Measurements from ENCODE around the gene PRMT6.
"Not testable (repeated sequence)": the region's sequence is repeated elsewhere in the genome, so short reads cannot be mapped to it uniquely, and the experiment has no call there.

Gene PRMT6

GRCh38 chr1:107057197-107058133, 991 bp downstream of the PRMT6 start:
- no peaks in the 10 kb centered on the region for H3K36me3 ChIP-seq (ENCODE audit: control insufficient read depth, insufficient read depth, low read length)
- no peaks in the 10 kb centered on the region for H3K27me3 ChIP-seq (ENCODE audit: control insufficient read depth, insufficient read depth, low read length)
- peaks cover 6% of the 10 kb centered on the region for H3K4me1 ChIP-seq (ENCODE audit: control insufficient read depth, insufficient read depth, low read length)
- peak overlapping the region; percentile 87 for H3K27ac ChIP-seq (ENCODE audit: low read depth, low read length)
- H3K9ac ChIP-seq (ENCODE audit: low read length): peak overlapping the region; percentile 93
- H3K4me3 ChIP-seq (ENCODE audit: low read length): peak overlapping the region; percentile 98

- H3K27ac ChIP-seq (ENCODE audit: low read depth, low read length): no peak overlapping the region
- no peaks in the 10 kb centered on the region for H3K27me3 ChIP-seq (ENCODE audit: control insufficient read depth, insufficient read depth, low read length)
- no peaks in the 10 kb centered on the region for H3K36me3 ChIP-seq (ENCODE audit: control insufficient read depth, insufficient read depth, low read length)
- peak overlapping the region; percentile 98 for H3K4me3 ChIP-seq (ENCODE audit: low read length)
- H3K9ac ChIP-seq (ENCODE audit: low read length): no peak overlapping the region
- peaks cover 6% of the 10 kb centered on the region for H3K4me1 ChIP-seq (ENCODE audit: control insufficient read depth, insufficient read depth, low read length)
Observed at GRCh38 chr1:107058245-107059032, 2.0 kb downstream of the PRMT6 start.

GRCh38 chr1:107061886-107062285, 5.4 kb downstream of the PRMT6 start:
- H3K4me3 ChIP-seq (ENCODE audit: low read length): no peak overlapping the region
- no peaks in the 10 kb centered on the region for H3K36me3 ChIP-seq (ENCODE audit: control insufficient read depth, insufficient read depth, low read length)
- H3K9ac ChIP-seq (ENCODE audit: low read length): no peak overlapping the region
- no peaks in the 10 kb centered on the region for H3K27me3 ChIP-seq (ENCODE audit: control insufficient read depth, insufficient read depth, low read length)
- peaks cover 6% of the 10 kb centered on the region for H3K4me1 ChIP-seq (ENCODE audit: control insufficient read depth, insufficient read depth, low read length)
- H3K27ac ChIP-seq (ENCODE audit: low read depth, low read length): no peak overlapping the region

GRCh38 chr1:107073493-107073892, 17.0 kb downstream of the PRMT6 start:
- no peaks in the 10 kb centered on the region for H3K4me1 ChIP-seq (ENCODE audit: control insufficient read depth, insufficient read depth, low read length)
- no peaks in the 10 kb centered on the region for H3K27me3 ChIP-seq (ENCODE audit: control insufficient read depth, insufficient read depth, low read length)
- H3K27ac ChIP-seq (ENCODE audit: low read depth, low read length): no peak overlapping the region
- H3K9ac ChIP-seq (ENCODE audit: low read length): no peak overlapping the region
- H3K36me3 ChIP-seq (ENCODE audit: control insufficient read depth, insufficient read depth, low read length): no peaks in the 10 kb centered on the region
- H3K4me3 ChIP-seq (ENCODE audit: low read length): no peak overlapping the region

- Histone ChIP-seq H3K27ac (ENCODE audit: low read depth, low read length) (no peak overlapping the region), H3K27me3 (ENCODE audit: control insufficient read depth, insufficient read depth, low read length) (no peaks in the 10 kb centered on the region), H3K36me3 (ENCODE audit: control insufficient read depth, insufficient read depth, low read length) (no peaks in the 10 kb centered on the region), H3K4me1 (ENCODE audit: control insufficient read depth, insufficient read depth, low read length) (no peaks in the 10 kb centered on the region), H3K4me3 (ENCODE audit: low read length) (no peak overlapping the region), H3K9ac (ENCODE audit: low read length) (no peak overlapping the region)
Observed at GRCh38 chr1:107076841-107077240, 20.4 kb downstream of the PRMT6 start.

- H3K27ac ChIP-seq (ENCODE audit: low read depth, low read length): no peak overlapping the region
- no peak overlapping the region for H3K9ac ChIP-seq (ENCODE audit: low read length)
- H3K27me3 ChIP-seq (ENCODE audit: control insufficient read depth, insufficient read depth, low read length): no peaks in the 10 kb centered on the region
- no peaks in the 10 kb centered on the region for H3K36me3 ChIP-seq (ENCODE audit: control insufficient read depth, insufficient read depth, low read length)
- H3K4me3 ChIP-seq (ENCODE audit: low read length): no peak overlapping the region
- no peaks in the 10 kb centered on the region for H3K4me1 ChIP-seq (ENCODE audit: control insufficient read depth, insufficient read depth, low read length)
Observed at GRCh38 chr1:107079249-107079648, 22.8 kb downstream of the PRMT6 start.

GRCh38 chr1:107081102-107081501, 24.6 kb downstream of the PRMT6 start:
- Histone ChIP-seq H3K27ac (ENCODE audit: low read depth, low read length) (no peak overlapping the region), H3K4me3 (ENCODE audit: low read length) (no peak overlapping the region), H3K9ac (ENCODE audit: low read length) (no peak overlapping the region), H3K27me3 (ENCODE audit: control insufficient read depth, insufficient read depth, low read length) (no peaks in the 10 kb centered on the region), H3K36me3 (ENCODE audit: control insufficient read depth, insufficient read depth, low read length) (no peaks in the 10 kb centered on the region), H3K4me1 (ENCODE audit: control insufficient read depth, insufficient read depth, low read length) (no peaks in the 10 kb centered on the region)

- no peaks in the 10 kb centered on the region for H3K27me3 ChIP-seq (ENCODE audit: control insufficient read depth, insufficient read depth, low read length)
- no peaks in the 10 kb centered on the region for H3K4me1 ChIP-seq (ENCODE audit: control insufficient read depth, insufficient read depth, low read length)
- no peak overlapping the region for H3K27ac ChIP-seq (ENCODE audit: low read depth, low read length)
- no peaks in the 10 kb centered on the region for H3K36me3 ChIP-seq (ENCODE audit: control insufficient read depth, insufficient read depth, low read length)
- no peak overlapping the region for H3K4me3 ChIP-seq (ENCODE audit: low read length)
- H3K9ac ChIP-seq (ENCODE audit: low read length): no peak overlapping the region
Observed at GRCh38 chr1:107091418-107091817, 34.9 kb downstream of the PRMT6 start.

GRCh38 chr1:107093395-107093794, 36.9 kb downstream of the PRMT6 start:
- not testable (repeated sequence) for H3K27me3 ChIP-seq (ENCODE audit: control insufficient read depth, insufficient read depth, low read length); H3K4me3 ChIP-seq (ENCODE audit: low read length); H3K27ac ChIP-seq (ENCODE audit: low read depth, low read length); H3K4me1 ChIP-seq (ENCODE audit: control insufficient read depth, insufficient read depth, low read length); H3K36me3 ChIP-seq (ENCODE audit: control insufficient read depth, insufficient read depth, low read length); H3K9ac ChIP-seq (ENCODE audit: low read length)

GRCh38 chr1:107095647-107096046, 39.2 kb downstream of the PRMT6 start:
- Histone ChIP-seq H3K9ac (ENCODE audit: low read length) (no peak overlapping the region), H3K4me3 (ENCODE audit: low read length) (no peak overlapping the region), H3K36me3 (ENCODE audit: control insufficient read depth, insufficient read depth, low read length) (no peaks in the 10 kb centered on the region), H3K27me3 (ENCODE audit: control insufficient read depth, insufficient read depth, low read length) (no peaks in the 10 kb centered on the region), H3K4me1 (ENCODE audit: control insufficient read depth, insufficient read depth, low read length) (no peaks in the 10 kb centered on the region), H3K27ac (ENCODE audit: low read depth, low read length) (no peak overlapping the region)

GRCh38 chr1:107096690-107097089, 40.2 kb downstream of the PRMT6 start:
- Histone ChIP-seq H3K4me3 (ENCODE audit: low read length) (no peak overlapping the region), H3K27me3 (ENCODE audit: control insufficient read depth, insufficient read depth, low read length) (no peaks in the 10 kb centered on the region), H3K27ac (ENCODE audit: low read depth, low read length) (no peak overlapping the region), H3K36me3 (ENCODE audit: control insufficient read depth, insufficient read depth, low read length) (no peaks in the 10 kb centered on the region), H3K4me1 (ENCODE audit: control insufficient read depth, insufficient read depth, low read length) (no peaks in the 10 kb centered on the region), H3K9ac (ENCODE audit: low read length) (no peak overlapping the region)

GRCh38 chr1:107098961-107099360, 42.5 kb downstream of the PRMT6 start:
- Histone ChIP-seq H3K27ac (ENCODE audit: low read depth, low read length) (no peak overlapping the region), H3K4me1 (ENCODE audit: control insufficient read depth, insufficient read depth, low read length) (no peaks in the 10 kb centered on the region), H3K9ac (ENCODE audit: low read length) (no peak overlapping the region), H3K4me3 (ENCODE audit: low read length) (no peak overlapping the region), H3K27me3 (ENCODE audit: control insufficient read depth, insufficient read depth, low read length) (no peaks in the 10 kb centered on the region), H3K36me3 (ENCODE audit: control insufficient read depth, insufficient read depth, low read length) (no peaks in the 10 kb centered on the region)

Measured in rectal smooth muscle tissue (tissue), 1 donor.